Skeletal muscle satellite cell (primary cell): ENCODE data around the gene IKBKE.

ENCODE experiments used
- H3K27me3 ChIP-seq: 2 replicates; pipeline ENCODE4 v1.7.0; 2013; ENCODE audit warnings: low read length; ENCODE audit not compliant: control insufficient read depth, insufficient read depth
- H3K36me3 ChIP-seq: 2 replicates; pipeline ENCODE4 v1.7.0; 2013; ENCODE audit warnings: mild to moderate bottlenecking, control low read depth, low read length; ENCODE audit not compliant: insufficient read depth
- H3K4me1 ChIP-seq: 2 replicates; pipeline ENCODE4 v1.7.0; 2013; ENCODE audit warnings: low read length; ENCODE audit not compliant: control insufficient read depth, insufficient read depth
- H3K4me2 ChIP-seq: 2 replicates; pipeline ENCODE4 v1.7.0; 2013; ENCODE audit warnings: mild to moderate bottlenecking, low read length
- H3K4me3 ChIP-seq: 2 replicates; pipeline ENCODE4 v1.7.0; 2013; ENCODE audit warnings: low read length
- H3K9ac ChIP-seq: 2 replicates; pipeline ENCODE4 v1.7.0; 2013; ENCODE audit warnings: mild to moderate bottlenecking, low read depth, low read length, moderate library complexity
- H3K9me3 ChIP-seq: replicated peaks from 2 replicates; pipeline ENCODE4 v1.7.0; 2013; ENCODE audit warnings: mild to moderate bottlenecking, control low read depth, low read length

The IKBKE gene

DNA sequence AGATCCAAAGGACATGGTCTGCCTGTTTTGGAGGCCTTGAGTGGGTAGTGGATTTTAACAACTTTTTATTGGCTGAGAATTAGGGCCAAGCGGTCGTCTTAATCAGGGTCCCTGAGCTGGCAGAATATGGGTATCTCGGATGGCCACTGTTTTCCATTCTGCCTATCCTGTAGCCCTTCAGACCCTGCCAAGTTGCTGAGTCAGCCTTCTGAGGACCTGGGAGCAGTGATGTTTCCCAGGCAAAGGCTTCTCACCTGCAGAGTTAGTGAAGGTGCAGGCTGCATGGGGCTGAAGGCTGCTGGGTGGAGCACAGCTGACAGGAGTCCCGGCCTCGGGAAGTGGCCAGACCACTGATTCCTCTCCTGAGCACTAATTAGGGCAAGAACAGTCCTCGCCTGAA is 48.5 kb downstream of the IKBKE start:
- Histone ChIP-seq H3K27me3 (peaks cover 16% of the 10 kb centered on the region), H3K36me3 (no peaks in the 10 kb centered on the region), H3K4me1 (peaks cover 8% of the 10 kb centered on the region), H3K4me2 (no peak overlapping the region), H3K9ac (no peak overlapping the region), H3K9me3 (no peaks in the 10 kb centered on the region), H3K4me3 (no peak overlapping the region)

GRCh38 chr1:206521127-206521526 is 50.9 kb downstream of the IKBKE start:
- peaks cover 16% of the 10 kb centered on the region for H3K27me3 ChIP-seq

GRCh38 chr1:206521694-206522402 is 51.6 kb downstream of the IKBKE start:
- Histone ChIP-seq H3K4me3 (no peak overlapping the region), H3K9ac (no peak overlapping the region), H3K27me3 (peaks cover 21% of the 10 kb centered on the region), H3K36me3 (no peaks in the 10 kb centered on the region), H3K4me1 (peaks cover 3% of the 10 kb centered on the region), H3K9me3 (no peaks in the 10 kb centered on the region), H3K4me2 (no peak overlapping the region)

More at GRCh38 chr1:206521127-206521526, 50.9 kb downstream of the IKBKE start:
- H3K9me3 ChIP-seq = no peaks in the 10 kb centered on the region
- no peak overlapping the region for H3K9ac ChIP-seq
- H3K4me3 ChIP-seq = no peak overlapping the region
- no peak overlapping the region for H3K4me2 ChIP-seq
- H3K4me1 ChIP-seq = peaks cover 3% of the 10 kb centered on the region
- H3K36me3 ChIP-seq = no peaks in the 10 kb centered on the region

- Histone ChIP-seq H3K4me2 (no peak overlapping the region), H3K4me3 (no peak overlapping the region), H3K36me3 (no peaks in the 10 kb centered on the region)
Measured at GRCh38 chr1:206524739-206525364, 54.6 kb downstream of the IKBKE start.

DNA sequence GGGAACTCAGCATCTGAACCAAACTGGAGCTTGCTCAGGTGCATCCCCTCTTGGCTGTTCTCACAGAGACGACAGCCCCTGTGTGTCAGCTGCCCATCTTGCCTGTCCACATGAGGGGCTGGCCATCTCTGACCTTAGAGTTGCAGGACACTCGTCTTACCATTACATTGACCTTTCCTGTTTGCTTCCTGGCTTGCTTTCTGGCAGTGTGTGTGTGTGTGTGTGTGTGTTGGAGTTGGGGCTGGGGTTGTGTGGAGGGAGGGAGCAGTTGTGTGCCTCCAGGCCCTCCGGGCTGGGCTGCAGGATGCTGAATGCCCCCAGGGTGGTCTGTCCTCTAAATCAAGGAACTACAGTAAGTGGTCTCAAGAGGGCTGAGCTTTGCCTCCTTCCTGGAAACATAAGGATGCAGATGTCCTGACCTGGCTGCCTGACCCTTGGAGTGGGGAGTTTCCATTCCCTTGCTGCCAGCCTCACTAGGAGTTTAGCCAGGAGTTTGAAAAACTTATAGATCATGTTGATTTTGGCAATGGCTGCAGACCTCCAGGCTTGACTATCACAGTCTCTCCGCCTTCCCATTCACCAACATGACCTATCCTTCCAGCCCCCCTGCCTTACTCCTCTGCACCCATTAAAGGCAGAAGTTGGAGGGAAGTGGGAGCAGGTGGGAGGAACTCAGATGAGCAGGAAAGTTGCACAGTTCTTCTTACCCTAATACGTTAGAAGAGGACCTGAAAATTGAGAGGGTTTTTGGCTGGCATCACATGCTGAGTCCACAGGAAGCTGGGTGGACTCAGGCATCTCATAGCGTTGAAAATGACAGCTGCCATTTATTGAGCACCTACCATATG is 56.0 kb downstream of the IKBKE start:
- H3K9me3 ChIP-seq = no peaks in the 10 kb centered on the region
- no peak overlapping the region for H3K4me2 ChIP-seq
- H3K9ac ChIP-seq = no peak overlapping the region
- no peaks in the 10 kb centered on the region for H3K36me3 ChIP-seq
- peaks cover 28% of the 10 kb centered on the region for H3K27me3 ChIP-seq
- peaks cover 3% of the 10 kb centered on the region for H3K4me1 ChIP-seq
- no peak overlapping the region for H3K4me3 ChIP-seq

More at GRCh38 chr1:206524739-206525364, 54.6 kb downstream of the IKBKE start:
- H3K9me3 ChIP-seq = no peaks in the 10 kb centered on the region
- H3K4me1 ChIP-seq = peaks cover 3% of the 10 kb centered on the region
- peaks cover 21% of the 10 kb centered on the region for H3K27me3 ChIP-seq
- no peak overlapping the region for H3K9ac ChIP-seq

- Histone ChIP-seq H3K9ac (no peak overlapping the region), H3K9me3 (no peaks in the 10 kb centered on the region), H3K4me3 (no peak overlapping the region), H3K4me2 (no peak overlapping the region), H3K4me1 (peaks cover 3% of the 10 kb centered on the region), H3K27me3 (peaks cover 35% of the 10 kb centered on the region), H3K36me3 (no peaks in the 10 kb centered on the region)
Measured at GRCh38 chr1:206529425-206529824, 59.1 kb downstream of the IKBKE start.

DNA sequence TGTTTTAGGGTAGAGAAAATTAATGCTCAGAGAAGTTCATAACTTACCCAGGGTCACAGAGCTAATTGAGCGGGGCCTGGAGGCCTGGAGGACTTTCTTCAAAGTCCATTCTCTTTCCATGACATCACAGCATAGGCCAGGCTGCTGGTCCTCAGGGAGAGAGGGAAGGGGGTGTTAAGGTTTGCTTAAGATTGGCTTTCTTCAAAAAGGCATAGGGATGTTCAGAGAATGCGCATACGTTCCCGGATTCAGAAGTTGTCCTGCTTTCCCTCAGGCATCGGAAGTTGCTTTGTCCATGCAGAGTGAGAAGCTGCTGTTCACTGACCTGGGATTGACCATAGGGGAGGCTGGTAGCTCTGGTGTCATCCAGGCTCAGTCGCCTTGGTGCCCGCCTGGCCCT is 62.1 kb downstream of the IKBKE start:
- H3K4me2 ChIP-seq = no peak overlapping the region

DNA sequence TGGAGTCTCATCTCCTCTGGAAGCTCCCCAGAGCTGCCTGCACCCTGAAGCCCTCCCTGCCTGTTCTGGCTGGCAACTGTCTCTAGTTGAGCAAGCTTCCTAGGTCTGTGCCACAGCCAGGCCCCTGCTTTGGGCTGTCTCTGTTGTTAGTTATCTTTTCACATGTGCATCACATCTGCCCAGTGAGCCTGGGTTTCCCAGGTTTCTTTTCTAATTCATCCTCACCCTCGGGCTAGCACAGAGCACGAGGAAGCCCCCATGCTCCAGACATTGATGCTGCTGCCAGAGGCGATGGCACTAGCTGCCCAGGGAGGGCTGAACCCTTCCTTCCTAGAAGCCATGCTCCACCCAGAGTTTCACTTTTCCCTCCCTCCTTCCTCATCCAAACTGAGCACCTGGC is 64.3 kb downstream of the IKBKE start:
- Histone ChIP-seq H3K9ac (no peak overlapping the region), H3K4me2 (no peak overlapping the region), H3K4me1 (no peaks in the 10 kb centered on the region), H3K36me3 (no peaks in the 10 kb centered on the region), H3K9me3 (no peaks in the 10 kb centered on the region), H3K27me3 (peaks cover 35% of the 10 kb centered on the region), H3K4me3 (no peak overlapping the region)

More for the DNA sequence above, 62.1 kb downstream of the IKBKE start:
- Histone ChIP-seq H3K36me3 (no peaks in the 10 kb centered on the region), H3K9ac (no peak overlapping the region), H3K4me1 (no peaks in the 10 kb centered on the region), H3K9me3 (no peaks in the 10 kb centered on the region), H3K4me3 (no peak overlapping the region), H3K27me3 (peaks cover 35% of the 10 kb centered on the region)

DNA sequence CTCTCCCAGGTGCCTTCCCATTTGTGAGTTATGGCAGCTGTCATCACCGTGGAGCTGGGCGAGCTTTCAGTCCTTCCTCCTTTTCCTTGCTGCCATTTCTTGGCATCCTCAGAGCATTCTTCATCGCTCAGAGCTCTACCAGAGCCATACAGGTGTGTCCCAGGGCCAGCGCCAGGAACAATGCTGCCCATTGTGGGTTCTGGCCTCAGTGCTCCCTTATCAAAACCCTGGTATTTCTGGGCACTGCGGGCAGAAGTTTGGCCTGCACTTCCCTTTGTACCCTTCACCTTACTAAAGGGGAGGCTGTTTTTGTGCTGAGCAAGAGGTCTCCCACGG is 65.5 kb downstream of the IKBKE start:
- Histone ChIP-seq H3K4me3 (no peak overlapping the region), H3K4me1 (peaks cover 8% of the 10 kb centered on the region), H3K36me3 (no peaks in the 10 kb centered on the region), H3K9me3 (no peaks in the 10 kb centered on the region), H3K4me2 (no peak overlapping the region), H3K27me3 (peaks cover 32% of the 10 kb centered on the region), H3K9ac (no peak overlapping the region)

- no peak overlapping the region for H3K4me3 ChIP-seq
- peaks cover 26% of the 10 kb centered on the region for H3K27me3 ChIP-seq
- no peak overlapping the region for H3K4me2 ChIP-seq
- no peaks in the 10 kb centered on the region for H3K36me3 ChIP-seq
- no peaks in the 10 kb centered on the region for H3K9me3 ChIP-seq
- peaks cover 8% of the 10 kb centered on the region for H3K4me1 ChIP-seq
- H3K9ac ChIP-seq = no peak overlapping the region
Measured at GRCh38 chr1:206537141-206537540, 66.9 kb downstream of the IKBKE start.

GRCh38 chr1:206538086-206538770 is 68.0 kb downstream of the IKBKE start:
- Histone ChIP-seq H3K4me3 (no peak overlapping the region), H3K4me1 (peaks cover 8% of the 10 kb centered on the region), H3K9me3 (no peaks in the 10 kb centered on the region), H3K4me2 (no peak overlapping the region), H3K27me3 (peaks cover 21% of the 10 kb centered on the region), H3K36me3 (no peaks in the 10 kb centered on the region), H3K9ac (no peak overlapping the region)
